Body of pancreas (tissue), 4 donors: ENCODE results near the gene TAF5L. TPM values are rescaled to one million over a fixed set of nuclear protein-coding genes. Genes with fewer than 3 reads are reported as not detected.

Experiments
- ATAC-seq: fragments of 150-250 bp; one replicate; pipeline ENCODE4 v1.9.1; 2016
- DNase-seq, 4 donors: peaks; one replicate each; pipeline ENCODE4 v3.0.0-alpha.2; 2019
- H3K27ac ChIP-seq, 4 donors: fragments of 200-600 bp; sonication (generic); 1 replicate in 3 of 4; 2 replicates in 1 of 4; pipeline versions ENCODE4 v1.5.1 to v1.6.1; 2016 to 2019; ENCODE audit warnings: mild to moderate bottlenecking in 1 of 4, mixed read lengths in 1 of 4, moderate library complexity in 1 of 4
- H3K27me3 ChIP-seq, 2 donors: fragments of 200-600 bp; sonication (generic); one replicate each; pipeline ENCODE4 v1.6.0; 2016; ENCODE audit warnings: mild to moderate bottlenecking in 1 of 2
- H3K36me3 ChIP-seq, 2 donors: fragments of 200-600 bp; sonication (generic); replicated peaks in 1 of 2; 2 replicates each; pipeline ENCODE4 v1.5.1; 2016; ENCODE audit warnings: low read depth in 2 of 2; ENCODE audit not compliant: insufficient read depth in 1 of 2
- H3K4me1 ChIP-seq: fragments of 200-600 bp; sonication (generic); one replicate; pipeline ENCODE4 v1.6.0; 2016
- H3K4me3 ChIP-seq, 2 donors: fragments of 200-600 bp; sonication (generic); 1 replicate in 1 of 2; 2 replicates in 1 of 2; pipeline ENCODE4 v1.5.1; 2016 to 2019
- H3K9me3 ChIP-seq, 3 donors: fragments of 200-600 bp; sonication (generic); 1 replicate in 2 of 3; 2 replicates in 1 of 3; pipeline ENCODE4 v1.5.1; 2016
- CTCF ChIP-seq, 7 experiments: fragments of 450-650 bp in 4 of 7; fragments of 200-600 bp in 3 of 7; sonication (generic) in 3 of 7; IDR thresholded peaks; one replicate each; pipeline ENCODE4 v1.5.1; 2016 to 2019; ENCODE audit warnings: antibody characterized with exemption in 7 of 7
- POLR2A ChIP-seq, 3 donors: fragments of 450-650 bp; IDR thresholded peaks; one replicate each; pipeline ENCODE4 v1.6.1; 2016; ENCODE audit warnings: antibody characterized with exemption in 3 of 3, mild to moderate bottlenecking in 2 of 3
- WGBS, 2 donors: methylation state at CpG; one replicate each; pipeline ENCODE4 v1.1.5; 2017; 5-methylcytosine and 5-hydroxymethylcytosine counted together
- intact Hi-C: fragments of 100-400 bp; cut with DNase I; formaldehyde crosslinking; loops from one replicate; pipeline ENCODE4 v1.15.1; 2023
- total RNA-seq, 2 donors: library from RNA; depleted of rRNA; stranded (reverse); fragments of >200 nt; gene quantifications; one replicate each; pipeline ENCODE4 v1.1.0, GENCODE V29; 2016

The TAF5L gene
- total RNA-seq, 2 donors from 2014 or later = 4.6 to 6.2 TPM

DNA sequence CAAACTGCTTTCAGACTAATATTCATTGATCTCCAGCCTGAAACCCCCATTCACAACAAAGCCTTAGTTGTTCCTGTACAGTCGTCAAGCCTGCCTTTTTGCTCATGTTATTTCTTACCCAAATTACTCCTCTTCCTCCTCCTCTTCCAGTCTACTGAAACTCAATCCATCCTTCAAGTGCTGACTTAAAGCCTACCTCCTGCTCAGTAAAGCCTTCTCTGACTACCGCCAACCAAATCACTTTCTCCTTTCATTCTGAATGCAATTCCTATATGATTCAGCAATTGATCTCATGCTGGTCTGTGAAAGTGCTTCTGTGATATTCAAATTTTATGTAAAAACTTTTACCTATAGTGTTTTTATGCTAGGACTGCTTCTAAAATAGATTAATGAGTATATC lies 18.6 kb downstream of the TAF5L start:
- no peaks in the 10 kb centered on the region for H3K27me3 ChIP-seq

DNA sequence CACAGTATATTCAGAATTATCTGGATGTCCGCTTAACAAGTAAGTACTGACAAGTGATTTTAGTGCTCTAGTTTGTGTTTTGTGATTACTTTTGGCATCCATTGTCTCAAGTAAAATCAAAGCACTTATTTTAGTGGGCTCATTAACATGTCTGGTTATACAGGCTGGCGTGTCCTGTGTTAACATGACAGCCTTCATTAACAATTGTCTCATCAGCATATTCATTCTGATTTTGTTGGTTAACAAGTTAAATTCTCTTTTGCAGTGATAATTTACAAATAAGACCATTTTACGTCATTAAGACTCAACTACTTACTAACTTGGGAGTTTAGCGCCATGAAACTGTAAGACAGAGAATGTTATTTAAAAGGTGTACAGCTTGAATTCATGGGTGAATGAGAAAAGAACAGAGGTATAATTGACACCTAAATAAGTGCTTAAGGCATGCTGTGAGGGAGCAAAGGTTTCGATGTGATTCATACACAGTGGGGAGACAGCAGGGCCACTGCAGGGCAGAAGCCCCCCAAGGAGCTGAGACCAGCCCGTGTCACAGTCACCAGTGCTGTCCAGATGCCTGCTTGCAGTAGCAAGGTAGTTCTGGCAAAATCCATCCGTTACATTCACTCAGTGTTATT lies 22.4 kb downstream of the TAF5L start:
- no peak overlapping the region for H3K4me3 ChIP-seq
- intact Hi-C loops = no loop called here
- DNase-seq = no peak
- H3K27me3 ChIP-seq = no peaks in the 10 kb centered on the region
- H3K27ac ChIP-seq = no peak overlapping the region
- TF ChIP-seq POLR2A (IDR thresholded peaks at IDR 0.05) (no peak), CTCF (IDR thresholded peaks at IDR 0.05) (no peak)
- no peaks in the 10 kb centered on the region for H3K9me3 ChIP-seq
- no peak for ATAC-seq
- no peaks in the 10 kb centered on the region for H3K4me1 ChIP-seq
- WGBS, 2 donors = 85 to 91% methylated on average over 7 of the region's 7 CpGs
- H3K36me3 ChIP-seq = peaks cover 0 to 4% of the 10 kb centered on the region in 2 donors

More for the DNA sequence above, 18.6 kb downstream of the TAF5L start:
- no peaks in the 10 kb centered on the region for H3K4me1 ChIP-seq
- no peak overlapping the region for H3K27ac ChIP-seq
- no peak for DNase-seq
- no peak overlapping the region for H3K4me3 ChIP-seq
- intact Hi-C loops = no loop called here
- no peaks in the 10 kb centered on the region for H3K9me3 ChIP-seq
- WGBS, 2 donors = 94 to 95% methylated on average over 2 of the region's 2 CpGs
- H3K36me3 ChIP-seq = peaks cover 0 to 14% of the 10 kb centered on the region in 2 donors
- no peak for TF ChIP-seq POLR2A (IDR thresholded peaks at IDR 0.05)
- TF ChIP-seq CTCF (IDR thresholded peaks at IDR 0.05) = no peak
- no peak for ATAC-seq

GRCh38 chr1:229600229-229600628 lies 25.7 kb downstream of the TAF5L start:
- intact Hi-C loops = no loop called here
- WGBS, 2 donors = 94 to 95% methylated on average over 5 of the region's 5 CpGs
- DNase-seq = no peak
- Histone ChIP-seq H3K27ac (no peak overlapping the region), H3K4me3 (no peak overlapping the region), H3K27me3 (no peaks in the 10 kb centered on the region), H3K4me1 (no peaks in the 10 kb centered on the region), H3K9me3 (no peaks in the 10 kb centered on the region), H3K36me3 (peaks cover 0 to 2% of the 10 kb centered on the region in 2 donors)
- TF ChIP-seq CTCF (IDR thresholded peaks at IDR 0.05) (no peak), POLR2A (IDR thresholded peaks at IDR 0.05) (no peak)
- no peak for ATAC-seq

DNA sequence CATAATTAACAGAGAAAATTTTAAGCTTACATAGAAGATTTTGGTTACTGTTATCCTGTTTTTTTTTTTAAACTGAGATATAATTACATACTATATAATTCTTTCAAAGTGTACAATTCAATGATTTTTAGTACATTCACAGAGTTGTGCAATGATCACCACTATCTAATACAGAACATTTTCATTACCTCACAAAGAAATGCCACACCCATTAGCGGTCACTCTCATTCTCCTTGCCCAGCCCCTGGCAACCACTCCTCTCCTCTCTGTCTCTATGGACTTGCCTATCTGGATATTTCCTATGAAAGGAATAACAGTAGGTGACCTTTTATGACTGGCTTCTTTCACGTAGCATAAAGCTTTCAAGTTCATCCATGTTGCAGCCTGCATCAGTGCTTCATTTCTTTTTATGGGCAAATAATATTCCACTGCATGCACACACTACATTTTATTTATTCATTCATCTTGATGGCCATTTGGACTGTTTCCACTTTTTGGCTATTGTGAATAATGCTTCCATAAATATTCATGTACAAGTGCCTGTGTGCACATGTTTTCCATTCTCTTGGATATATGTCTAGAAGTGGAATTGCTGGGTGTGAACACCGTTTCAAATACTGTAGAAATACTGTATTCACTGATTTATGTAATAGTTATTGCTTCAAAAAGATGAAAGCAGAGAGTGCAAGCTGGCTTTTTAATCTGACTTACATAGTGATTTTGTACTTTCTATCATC lies 26.5 kb downstream of the TAF5L start:
- intact Hi-C loops = no loop called here
- WGBS, 2 donors = 94 to 98% methylated on average over 3 of the region's 3 CpGs
- ATAC-seq (no peak), DNase-seq (no peak)
- H3K27ac ChIP-seq = no peak overlapping the region
- peaks cover 1 to 8% of the 10 kb centered on the region in 2 donors for H3K36me3 ChIP-seq
- TF ChIP-seq POLR2A (IDR thresholded peaks at IDR 0.05) (no peak), CTCF (IDR thresholded peaks at IDR 0.05) (no peak)
- H3K27me3 ChIP-seq = no peaks in the 10 kb centered on the region
- H3K4me1 ChIP-seq = no peaks in the 10 kb centered on the region
- no peak overlapping the region for H3K4me3 ChIP-seq
- H3K9me3 ChIP-seq = no peaks in the 10 kb centered on the region
